ENCODE measurements around the gene CDC14B. TPM values are rescaled to one million over a fixed set of nuclear protein-coding genes. Genes with fewer than 3 reads are reported as not detected.
A peak's percentile ranks its signal among the peaks of the same experiment; 100 is the strongest.

Gene CDC14B
- total RNA-seq, 1 donor from 2014 or later: 38.1 TPM

- DNase-seq (ENCODE audit: low spot score): peak; percentile 19
- H3K27me3 ChIP-seq: no peaks in the 10 kb centered on the region
- TF ChIP-seq EZH2phosphoT487 (IDR thresholded peaks at IDR 0.05) (no peak), CTCF (IDR thresholded peaks at IDR 0.05) (no peak), EZH2 (IDR thresholded peaks at IDR 0.05) (no peak)
- no peaks in the 10 kb centered on the region for H3K9me3 ChIP-seq (ENCODE audit: low read depth)
- peak overlapping the region; percentile 42 for H3K4me2 ChIP-seq
- Mint-ChIP-seq H3K4me1 (peaks cover 2% of the 10 kb centered on the region), H3K27ac (no peak overlapping the region), H3K9me3 (no peaks in the 10 kb centered on the region), H3K36me3 (peaks cover 16% of the 10 kb centered on the region), H3K27me3 (ENCODE audit: insufficient read depth, low read depth) (peaks cover 4% of the 10 kb centered on the region), H3K4me3 (no peak overlapping the region)
- H2AFZ ChIP-seq (replicated peaks): no peak overlapping the region
- H3K79me2 ChIP-seq (ENCODE audit: low read depth): no peaks in the 10 kb centered on the region
- no peaks in the 10 kb centered on the region for H3F3A ChIP-seq (ENCODE audit: low read depth)
- no peak overlapping the region for H3K4me3 ChIP-seq
- peak overlapping the region; percentile 48 for H3K27ac ChIP-seq
- H3K4me1 ChIP-seq: peaks cover 11% of the 10 kb centered on the region
- H3K9ac ChIP-seq: no peak overlapping the region
- no peaks in the 10 kb centered on the region for H4K20me1 ChIP-seq (ENCODE audit: low read depth)
- H3K36me3 ChIP-seq: no peaks in the 10 kb centered on the region
Observed at GRCh38 chr9:96509848-96510247, 109.8 kb downstream of the CDC14B start.

DNA sequence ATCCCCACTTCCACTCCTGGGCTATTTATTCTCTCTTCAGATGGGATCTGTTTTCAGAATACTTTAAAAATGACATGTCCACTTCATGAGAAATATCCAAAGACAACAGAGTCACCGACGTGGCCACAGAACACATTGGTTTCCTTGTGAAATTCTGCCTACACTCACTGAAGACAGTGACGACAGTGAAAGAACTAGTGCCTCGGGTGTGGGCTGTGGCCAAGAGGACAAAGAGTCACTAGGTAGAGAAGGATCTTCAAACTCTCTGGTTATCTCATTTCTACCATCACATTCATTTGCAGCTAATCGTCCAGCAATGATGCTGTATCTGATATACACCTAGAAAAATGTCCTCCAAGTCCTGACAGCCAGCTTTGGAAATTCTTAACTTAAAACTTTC, 110.6 kb downstream of the CDC14B start:
- no peaks in the 10 kb centered on the region for H3K27me3 ChIP-seq
- H3K4me3 ChIP-seq: no peak overlapping the region
- H2AFZ ChIP-seq (replicated peaks): no peak overlapping the region
- no peak overlapping the region for H3K27ac ChIP-seq
- H3K4me2 ChIP-seq: no peak overlapping the region
- TF ChIP-seq CTCF (IDR thresholded peaks at IDR 0.05): no peak
- no peak for TF ChIP-seq EZH2phosphoT487 (IDR thresholded peaks at IDR 0.05)
- no peak for TF ChIP-seq EZH2 (IDR thresholded peaks at IDR 0.05)
- H3K9me3 ChIP-seq (ENCODE audit: low read depth): no peaks in the 10 kb centered on the region
- H3K4me1 Mint-ChIP-seq: peaks cover 2% of the 10 kb centered on the region
- peaks cover 4% of the 10 kb centered on the region for H3K27me3 Mint-ChIP-seq (ENCODE audit: insufficient read depth, low read depth)
- no peak for DNase-seq (ENCODE audit: low spot score)
- no peaks in the 10 kb centered on the region for H3F3A ChIP-seq (ENCODE audit: low read depth)
- H3K9me3 Mint-ChIP-seq: no peaks in the 10 kb centered on the region
- no peak overlapping the region for H3K9ac ChIP-seq
- no peaks in the 10 kb centered on the region for H3K36me3 ChIP-seq
- H3K27ac Mint-ChIP-seq: peak overlapping the region; percentile 33
- peaks cover 15% of the 10 kb centered on the region for H3K36me3 Mint-ChIP-seq
- H4K20me1 ChIP-seq (ENCODE audit: low read depth): no peaks in the 10 kb centered on the region
- no peak overlapping the region for H3K4me3 Mint-ChIP-seq
- H3K79me2 ChIP-seq (ENCODE audit: low read depth): no peaks in the 10 kb centered on the region
- peaks cover 11% of the 10 kb centered on the region for H3K4me1 ChIP-seq

DNA sequence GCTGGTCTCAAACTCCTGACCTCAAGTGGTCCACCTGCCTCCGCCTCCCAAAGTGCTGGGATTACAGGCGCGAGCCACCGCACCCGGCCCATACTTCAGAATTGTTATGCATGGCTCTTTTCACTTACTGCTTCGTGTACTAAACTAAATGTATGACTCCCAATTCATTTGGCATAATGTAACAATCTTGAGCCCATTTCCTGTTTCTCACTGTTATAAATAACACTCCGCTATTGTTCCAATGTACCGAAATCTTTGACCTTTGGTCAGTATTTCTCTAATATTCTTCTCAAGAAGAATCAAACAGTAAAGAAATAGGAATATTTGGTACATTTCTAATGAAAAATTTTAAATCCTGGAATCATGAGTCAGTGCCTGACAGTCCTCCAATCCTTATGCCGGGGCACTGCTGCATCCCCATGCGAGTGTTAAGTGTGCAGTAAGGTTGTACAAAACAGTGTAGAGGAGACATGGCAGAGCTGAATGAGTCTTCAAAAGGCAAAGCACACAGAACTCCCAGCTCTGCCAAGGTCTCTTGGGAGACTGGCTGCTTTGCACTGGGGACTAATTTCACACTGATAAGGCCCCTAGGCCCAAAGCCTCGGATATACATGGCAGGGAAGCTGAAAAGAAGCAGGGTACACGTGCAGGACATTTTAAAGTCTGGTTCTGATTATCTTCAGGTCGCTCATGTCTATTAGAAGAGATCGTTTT, 111.3 kb downstream of the CDC14B start:
- Mint-ChIP-seq H3K27ac (no peak overlapping the region), H3K9me3 (no peaks in the 10 kb centered on the region), H3K27me3 (ENCODE audit: insufficient read depth, low read depth) (peaks cover 4% of the 10 kb centered on the region), H3K4me3 (no peak overlapping the region), H3K4me1 (peaks cover 2% of the 10 kb centered on the region), H3K36me3 (peaks cover 17% of the 10 kb centered on the region)
- H3K4me3 ChIP-seq: no peak overlapping the region
- no peak for TF ChIP-seq EZH2phosphoT487 (IDR thresholded peaks at IDR 0.05)
- TF ChIP-seq CTCF (IDR thresholded peaks at IDR 0.05): no peak
- TF ChIP-seq EZH2 (IDR thresholded peaks at IDR 0.05): no peak
- no peak overlapping the region for H3K9ac ChIP-seq
- no peaks in the 10 kb centered on the region for H3K36me3 ChIP-seq
- no peak for DNase-seq (ENCODE audit: low spot score)
- H2AFZ ChIP-seq (replicated peaks): no peak overlapping the region
- no peaks in the 10 kb centered on the region for H3F3A ChIP-seq (ENCODE audit: low read depth)
- H3K4me1 ChIP-seq: peaks cover 11% of the 10 kb centered on the region
- no peaks in the 10 kb centered on the region for H4K20me1 ChIP-seq (ENCODE audit: low read depth)
- H3K4me2 ChIP-seq: no peak overlapping the region
- H3K27me3 ChIP-seq: no peaks in the 10 kb centered on the region
- H3K9me3 ChIP-seq (ENCODE audit: low read depth): no peaks in the 10 kb centered on the region
- no peaks in the 10 kb centered on the region for H3K79me2 ChIP-seq (ENCODE audit: low read depth)
- H3K27ac ChIP-seq: no peak overlapping the region
